NCI-H524 treated with DMSO at 0.1 percent for 48 hours (cell line): ENCODE results near the gene CLEC18A.
"Not testable (repeated sequence)": the region's sequence is repeated elsewhere in the genome, so short reads cannot be mapped to it uniquely, and the experiment has no call there.

Source experiments
- DNase-seq: peaks from one replicate; lab custom pipeline; 2025; lab: John Stamatoyannopoulos, UW

CLEC18A gene

GRCh38 chr16:69951017-69951671 is at the start of gene CLEC18A:
Gene CLEC18A, plus strand, starts transcription at chr16:69951334. Its CDS starts 33 bp downstream, at chr16:69951367.
- not testable (repeated sequence) for DNase-seq

GRCh38 chr16:69903865-69904415 is 47.2 kb upstream of the CLEC18A start:
- DNase-seq, result no peak

- DNase-seq, result no peak
Observed at GRCh38 chr16:69904495-69905170, 46.5 kb upstream of the CLEC18A start.

- no peak for DNase-seq
Observed at GRCh38 chr16:69905171-69905555, 46.0 kb upstream of the CLEC18A start.

- no peak for DNase-seq
Observed at GRCh38 chr16:69906838-69907401, 44.2 kb upstream of the CLEC18A start.

- DNase-seq, result no peak
Observed at GRCh38 chr16:69909043-69909442, 42.1 kb upstream of the CLEC18A start.

GRCh38 chr16:69909760-69910159 is 41.4 kb upstream of the CLEC18A start:
- DNase-seq, result no peak

GRCh38 chr16:69910964-69911363 is 40.2 kb upstream of the CLEC18A start:
- DNase-seq, result no peak

- DNase-seq, result no peak
Observed at GRCh38 chr16:69916462-69916861, 34.7 kb upstream of the CLEC18A start.

GRCh38 chr16:69917311-69917710 is 33.8 kb upstream of the CLEC18A start:
- DNase-seq, result no peak

- no peak for DNase-seq
Observed at GRCh38 chr16:69917739-69918138, 33.4 kb upstream of the CLEC18A start.

GRCh38 chr16:69918241-69918640 is 32.9 kb upstream of the CLEC18A start:
- no peak for DNase-seq

- DNase-seq, result no peak
Observed at GRCh38 chr16:69921127-69921526, 30.0 kb upstream of the CLEC18A start.

- no peak for DNase-seq
Observed at GRCh38 chr16:69922200-69922599, 28.9 kb upstream of the CLEC18A start.

GRCh38 chr16:69924041-69924775 is 26.9 kb upstream of the CLEC18A start:
- DNase-seq, result no peak

- no peak for DNase-seq
Observed at GRCh38 chr16:69924777-69925191, 26.4 kb upstream of the CLEC18A start.

- DNase-seq, result no peak
Observed at GRCh38 chr16:69925311-69925710, 25.8 kb upstream of the CLEC18A start.

GRCh38 chr16:69926241-69926640 is 24.9 kb upstream of the CLEC18A start:
- DNase-seq, result no peak

GRCh38 chr16:69927056-69927757 is 23.9 kb upstream of the CLEC18A start:
- DNase-seq, result no peak

GRCh38 chr16:69928856-69929400 is 22.2 kb upstream of the CLEC18A start:
- no peak for DNase-seq

- no peak for DNase-seq
Observed at GRCh38 chr16:69929480-69929879, 21.7 kb upstream of the CLEC18A start.
